WERI-Rb-1 (cell line): Measurements from ENCODE around the gene TMEM184A.

ENCODE experiments used
- DNase-seq: peaks from one replicate; pipeline ENCODE4 v3.0.0-alpha.2; 2020
- H3K27ac ChIP-seq: fragments of 250-450 bp; sonication (Bioruptor Pico); 2 replicates; pipeline ENCODE4 v1.5.1; 2020; ENCODE audit warnings: mild to moderate bottlenecking, moderate library complexity
- H3K27me3 ChIP-seq: fragments of 250-450 bp; sonication (Bioruptor Pico); 2 replicates; pipeline ENCODE4 v1.5.1; 2021; ENCODE audit warnings: mild to moderate bottlenecking, low read depth, moderate library complexity; ENCODE audit not compliant: insufficient read depth, severe bottlenecking
- H3K36me3 ChIP-seq: fragments of 250-450 bp; sonication (Bioruptor Pico); 2 replicates; pipeline ENCODE4 v1.5.1; 2020; ENCODE audit warnings: mild to moderate bottlenecking, moderate library complexity
- H3K4me3 ChIP-seq: 2 replicates; pipeline ENCODE4 v1.5.1; 2011; ENCODE audit warnings: low read depth, mild to moderate bottlenecking, control low read depth, low read length
- H3K9me3 ChIP-seq: fragments of 250-450 bp; sonication (Bioruptor Pico); 2 replicates; pipeline ENCODE4 v1.5.1; 2021; ENCODE audit warnings: mild to moderate bottlenecking, moderate library complexity; ENCODE audit not compliant: severe bottlenecking
- TF ChIP-seq, protein P1 (sequence below): IDR thresholded peaks from 2 replicates; pipeline ENCODE4 v1.5.1; 2011; ENCODE audit warnings: low read depth, mild to moderate bottlenecking, control low read depth, inconsistent platforms, low read length

Gene TMEM184A

DNA sequence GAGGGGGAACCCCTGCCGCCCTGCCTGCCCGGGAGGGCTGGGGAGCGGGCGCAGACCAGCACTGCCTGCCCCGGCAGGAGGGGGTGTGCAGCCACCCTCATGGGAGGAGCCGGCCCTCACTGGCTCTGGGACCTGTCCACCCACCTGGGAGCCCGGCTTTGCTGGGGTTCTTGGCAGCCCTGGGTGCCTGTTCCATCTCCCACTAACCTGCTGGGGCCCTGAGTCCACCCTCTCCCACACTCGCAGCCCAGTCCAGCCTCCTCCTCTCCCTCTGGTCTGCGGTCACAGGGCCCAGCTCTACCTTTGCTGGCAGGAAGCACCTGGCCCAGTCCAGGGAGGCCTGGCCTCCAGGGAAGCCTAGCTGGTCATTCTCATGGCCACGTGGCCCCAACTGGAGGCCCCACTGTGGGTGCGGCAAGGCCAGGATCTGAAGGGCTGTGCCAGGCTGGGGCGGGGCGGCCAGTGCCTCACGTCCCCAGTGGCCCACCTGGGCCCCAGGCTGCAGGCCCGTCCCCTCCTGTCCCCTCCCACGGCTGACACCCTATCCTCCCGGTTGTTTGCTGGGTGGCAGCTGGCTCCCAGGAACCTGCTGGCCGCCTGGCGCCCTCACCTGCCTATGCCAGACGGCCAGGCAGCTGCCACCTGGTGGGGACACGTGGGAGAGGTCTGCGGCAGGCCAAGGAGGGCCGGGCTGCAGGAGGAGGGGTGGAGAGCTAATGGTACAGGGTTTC is at the start of gene TMEM184A:
Gene TMEM184A, minus strand, starts transcription at position 393 of the 731 bp plus-strand sequence. CDS start 721 bp downstream, outside the sequence.
- Histone ChIP-seq H3K4me3 (peak within 1 kb of the TSS; percentile 50), H3K36me3 (peaks cover 4% of the 10 kb centered on the region; the same call in 1 of the 2 replicates), H3K9me3 (no peaks in the 10 kb centered on the region), H3K27me3 (no peaks in the 10 kb centered on the region), H3K27ac (peak within 1 kb of the TSS; percentile 96)
- peak; percentile 96 for DNase-seq
- TF ChIP-seq, protein P1, sequence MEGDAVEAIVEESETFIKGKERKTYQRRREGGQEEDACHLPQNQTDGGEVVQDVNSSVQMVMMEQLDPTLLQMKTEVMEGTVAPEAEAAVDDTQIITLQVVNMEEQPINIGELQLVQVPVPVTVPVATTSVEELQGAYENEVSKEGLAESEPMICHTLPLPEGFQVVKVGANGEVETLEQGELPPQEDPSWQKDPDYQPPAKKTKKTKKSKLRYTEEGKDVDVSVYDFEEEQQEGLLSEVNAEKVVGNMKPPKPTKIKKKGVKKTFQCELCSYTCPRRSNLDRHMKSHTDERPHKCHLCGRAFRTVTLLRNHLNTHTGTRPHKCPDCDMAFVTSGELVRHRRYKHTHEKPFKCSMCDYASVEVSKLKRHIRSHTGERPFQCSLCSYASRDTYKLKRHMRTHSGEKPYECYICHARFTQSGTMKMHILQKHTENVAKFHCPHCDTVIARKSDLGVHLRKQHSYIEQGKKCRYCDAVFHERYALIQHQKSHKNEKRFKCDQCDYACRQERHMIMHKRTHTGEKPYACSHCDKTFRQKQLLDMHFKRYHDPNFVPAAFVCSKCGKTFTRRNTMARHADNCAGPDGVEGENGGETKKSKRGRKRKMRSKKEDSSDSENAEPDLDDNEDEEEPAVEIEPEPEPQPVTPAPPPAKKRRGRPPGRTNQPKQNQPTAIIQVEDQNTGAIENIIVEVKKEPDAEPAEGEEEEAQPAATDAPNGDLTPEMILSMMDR = peak; percentile 76

DNA sequence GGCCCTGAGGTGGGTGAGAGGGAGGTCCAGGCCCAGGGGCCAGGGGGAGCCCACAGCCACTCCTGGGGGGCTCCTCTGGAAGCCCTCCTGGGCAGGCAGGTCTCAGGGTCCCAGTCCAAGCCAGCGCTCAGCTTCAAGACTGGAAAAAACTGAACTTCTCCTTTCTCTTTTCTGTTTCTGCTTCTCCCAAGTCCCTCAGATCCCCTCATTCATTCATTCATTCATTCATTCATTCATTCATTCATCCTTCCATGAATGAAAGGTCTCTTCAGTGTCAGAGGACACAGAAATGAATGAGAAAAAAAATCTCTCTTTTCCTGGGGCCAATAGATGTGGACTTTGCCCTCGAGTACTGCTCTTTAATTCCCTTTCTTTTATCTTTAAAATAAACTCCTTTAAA is 48.4 kb upstream of the TMEM184A start:
- no peak for DNase-seq
- Histone ChIP-seq H3K27ac (no peak overlapping the region), H3K4me3 (no peak overlapping the region), H3K27me3 (no peaks in the 10 kb centered on the region), H3K36me3 (no peaks in the 10 kb centered on the region), H3K9me3 (no peaks in the 10 kb centered on the region)
- TF ChIP-seq, protein P1 = no peak

- Histone ChIP-seq H3K4me3 (no peak overlapping the region), H3K27ac (no peak overlapping the region), H3K9me3 (no peaks in the 10 kb centered on the region), H3K36me3 (no peaks in the 10 kb centered on the region), H3K27me3 (no peaks in the 10 kb centered on the region)
- TF ChIP-seq, protein P1 = no peak
- DNase-seq = peak; percentile 8
Observed at GRCh38 chr7:1603346-1604225, 47.6 kb upstream of the TMEM184A start.

DNA sequence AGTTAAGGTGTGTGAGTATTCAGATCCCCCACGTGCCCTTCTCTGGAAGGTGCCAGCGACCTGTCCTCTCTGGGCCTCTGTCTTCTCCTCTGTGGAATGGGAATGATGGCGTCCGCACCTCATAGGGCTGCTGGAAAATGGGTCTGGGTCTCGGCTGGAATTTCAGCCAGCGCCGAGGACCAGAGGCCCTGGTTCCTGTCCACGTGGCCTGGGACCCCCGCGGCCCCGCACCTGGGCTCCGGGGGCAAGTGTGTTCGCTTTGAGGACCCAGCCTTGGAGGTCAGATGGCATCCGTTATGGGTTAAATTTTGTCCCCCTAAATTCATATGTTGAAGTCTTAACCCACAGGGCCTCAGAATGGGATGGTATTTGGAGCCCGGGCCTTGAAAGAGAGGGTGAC is 46.4 kb upstream of the TMEM184A start:
- H3K36me3 ChIP-seq = no peaks in the 10 kb centered on the region
- no peak overlapping the region for H3K4me3 ChIP-seq
- no peak for DNase-seq
- H3K9me3 ChIP-seq = no peaks in the 10 kb centered on the region
- no peaks in the 10 kb centered on the region for H3K27me3 ChIP-seq
- no peak overlapping the region for H3K27ac ChIP-seq
- TF ChIP-seq, protein P1 = no peak

- DNase-seq = peak; percentile 8
- no peak overlapping the region for H3K4me3 ChIP-seq
- no peaks in the 10 kb centered on the region for H3K27me3 ChIP-seq
- no peak overlapping the region for H3K27ac ChIP-seq
- TF ChIP-seq, protein P1 = no peak
- no peaks in the 10 kb centered on the region for H3K36me3 ChIP-seq
- no peaks in the 10 kb centered on the region for H3K9me3 ChIP-seq
Observed at GRCh38 chr7:1601956-1602355, 46.0 kb upstream of the TMEM184A start.
